Measurements from ENCODE around the gene RIC3.

Gene RIC3

DNA sequence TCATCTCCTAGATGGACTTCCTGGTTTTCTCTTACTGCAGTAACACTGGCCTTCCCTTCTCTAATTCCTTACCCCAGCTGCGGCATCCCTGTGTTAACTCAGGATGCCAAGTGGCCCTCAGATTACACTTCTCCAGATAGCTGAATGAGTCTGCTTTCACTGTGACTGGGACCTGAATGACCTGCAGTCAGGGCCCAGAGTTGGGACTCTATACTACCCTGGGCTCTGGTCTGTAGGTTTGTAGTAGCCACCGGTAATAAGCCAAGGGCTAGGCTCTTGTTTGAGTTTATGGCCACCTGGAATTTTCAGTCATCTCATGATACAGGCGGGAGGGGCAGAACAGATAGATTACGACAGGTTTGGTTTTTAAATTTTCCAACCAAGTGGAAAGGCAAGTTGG lies 63.7 kb downstream of the RIC3 start:
- DNase-seq: no peak

- no peak for DNase-seq
These were observed 64.9 kb downstream of the RIC3 start for GRCh38 chr11:8103909-8104308.

GRCh38 chr11:8102965-8103364 lies 65.9 kb downstream of the RIC3 start:
- no peak for DNase-seq

- no peak for DNase-seq
These were observed 66.4 kb downstream of the RIC3 start for GRCh38 chr11:8102296-8102915.

GRCh38 chr11:8101421-8101820 lies 67.4 kb downstream of the RIC3 start:
- no peak for DNase-seq

- DNase-seq: no peak
These were observed 68.2 kb downstream of the RIC3 start for GRCh38 chr11:8100605-8101004.

- DNase-seq: no peak
These were observed 68.7 kb downstream of the RIC3 start for GRCh38 chr11:8100158-8100557.

GRCh38 chr11:8099291-8099899 lies 69.4 kb downstream of the RIC3 start:
- no peak for DNase-seq

DNA sequence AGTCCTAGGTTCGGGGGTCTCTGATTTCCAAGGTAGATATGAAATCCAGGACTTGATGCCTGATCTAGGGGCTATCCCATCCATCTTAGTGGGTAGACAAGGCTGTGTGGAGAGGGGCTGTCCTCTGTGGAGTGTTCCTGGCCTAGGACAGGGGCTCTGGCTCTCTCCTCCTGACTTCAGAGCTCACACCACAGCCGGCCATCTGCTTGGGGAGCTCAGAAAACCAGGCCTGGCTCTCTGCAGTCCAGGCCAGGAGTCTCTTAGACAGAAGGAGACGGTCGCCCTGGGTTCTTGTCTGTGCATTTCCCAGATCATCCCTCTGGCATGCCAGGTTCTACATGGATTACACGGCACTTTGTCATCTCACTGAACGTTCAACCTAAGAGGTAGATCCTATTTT lies 69.9 kb downstream of the RIC3 start:
- no peak for DNase-seq

DNA sequence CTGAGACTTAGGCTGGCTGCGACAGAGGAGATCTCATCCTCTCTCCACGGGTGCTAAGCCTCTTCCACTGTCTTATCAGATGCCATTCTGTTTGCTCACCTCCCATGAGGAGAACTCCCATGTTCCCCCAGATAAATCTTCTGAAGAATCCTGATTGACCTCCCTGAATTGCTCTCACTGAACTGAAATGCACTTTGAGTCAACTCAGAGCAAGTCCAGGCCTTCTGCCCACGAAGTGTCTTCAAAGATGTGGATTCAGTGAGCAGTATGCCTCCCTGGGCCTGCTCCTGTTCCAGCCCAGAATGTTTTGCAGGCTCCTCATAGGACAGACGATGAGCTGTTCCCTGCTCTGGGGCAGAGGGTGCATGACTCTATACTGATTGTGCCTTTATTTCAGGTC lies 70.5 kb downstream of the RIC3 start:
- DNase-seq: no peak

GRCh38 chr11:8097926-8098325 lies 70.9 kb downstream of the RIC3 start:
- DNase-seq: no peak

- no peak for DNase-seq
These were observed 71.4 kb downstream of the RIC3 start for GRCh38 chr11:8097468-8097867.

DNA sequence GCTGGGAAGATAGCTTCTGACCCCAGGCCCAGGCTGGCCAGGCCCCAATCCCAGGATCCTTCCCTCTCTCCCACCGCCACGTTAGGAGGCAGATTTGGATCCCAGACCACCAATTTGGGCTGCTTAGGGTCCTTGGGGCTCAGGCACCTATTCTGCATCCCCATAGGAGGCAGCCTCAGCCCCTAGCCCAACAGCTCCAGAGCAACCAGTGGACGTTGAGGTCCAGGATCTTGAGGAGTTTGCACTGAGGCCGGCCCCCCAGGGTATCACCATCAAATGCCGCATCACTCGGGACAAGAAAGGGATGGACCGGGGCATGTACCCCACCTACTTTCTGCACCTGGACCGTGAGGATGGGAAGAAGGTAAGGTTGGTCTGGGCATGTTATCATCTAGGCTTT lies 71.8 kb downstream of the RIC3 start:
- DNase-seq: no peak

GRCh38 chr11:8096575-8096974 lies 72.2 kb downstream of the RIC3 start:
- DNase-seq: no peak

DNA sequence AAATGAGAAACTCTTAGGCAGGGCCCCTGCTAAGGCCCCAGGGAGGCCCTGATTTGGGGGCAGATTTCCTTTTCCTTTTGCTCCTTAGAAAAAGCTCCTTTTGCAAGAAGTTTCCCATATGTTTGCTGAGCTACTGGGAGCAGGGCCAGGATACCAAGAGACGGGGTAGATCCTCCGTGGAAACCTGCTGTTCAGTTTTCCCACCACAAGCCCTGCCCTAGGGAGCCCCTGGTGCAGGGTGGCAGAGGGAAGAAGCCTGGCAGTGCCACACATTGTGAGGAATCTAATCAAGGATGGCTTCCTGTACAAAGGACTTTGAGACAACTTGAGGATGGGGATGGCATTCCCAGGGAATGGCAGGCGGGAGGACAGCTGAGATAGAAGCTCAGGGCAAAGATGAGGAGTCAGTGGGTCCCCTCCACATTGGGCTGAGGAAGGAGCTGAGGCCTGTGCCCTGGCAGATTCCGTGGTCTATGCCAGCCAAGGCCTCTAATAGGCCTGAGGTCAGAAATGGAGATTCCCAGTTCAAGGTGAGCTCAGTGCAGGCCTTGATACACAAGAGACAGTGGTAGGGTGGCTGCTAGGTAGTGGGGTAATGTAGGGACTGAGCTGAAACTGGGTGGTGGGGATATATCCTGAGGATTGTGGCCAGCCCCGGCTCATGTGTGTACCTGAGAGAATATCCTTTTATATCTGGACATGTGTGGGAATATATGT lies 72.9 kb downstream of the RIC3 start:
- no peak for DNase-seq

DNA sequence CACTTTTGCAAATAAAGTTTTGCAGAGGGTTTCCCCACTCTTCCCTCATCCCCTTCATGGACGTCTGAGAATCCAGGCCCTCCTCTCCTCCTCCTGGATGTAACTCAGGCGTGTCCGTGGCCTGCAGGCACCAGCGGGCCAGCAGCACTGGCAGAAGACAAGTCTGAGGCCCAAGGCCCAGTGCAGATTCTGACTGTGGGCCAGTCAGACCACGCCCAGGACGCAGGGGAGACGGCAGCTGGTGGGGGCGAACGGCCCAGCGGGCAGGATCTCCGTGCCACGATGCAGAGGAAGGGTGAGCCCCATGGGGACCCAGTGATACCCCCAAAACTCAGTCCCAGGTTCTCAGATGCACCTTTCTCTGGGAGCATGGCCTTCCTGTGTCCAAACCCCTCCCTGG lies 73.5 kb downstream of the RIC3 start:
- no peak for DNase-seq

GRCh38 chr11:8094656-8095055 lies 74.2 kb downstream of the RIC3 start:
- DNase-seq: no peak

DNA sequence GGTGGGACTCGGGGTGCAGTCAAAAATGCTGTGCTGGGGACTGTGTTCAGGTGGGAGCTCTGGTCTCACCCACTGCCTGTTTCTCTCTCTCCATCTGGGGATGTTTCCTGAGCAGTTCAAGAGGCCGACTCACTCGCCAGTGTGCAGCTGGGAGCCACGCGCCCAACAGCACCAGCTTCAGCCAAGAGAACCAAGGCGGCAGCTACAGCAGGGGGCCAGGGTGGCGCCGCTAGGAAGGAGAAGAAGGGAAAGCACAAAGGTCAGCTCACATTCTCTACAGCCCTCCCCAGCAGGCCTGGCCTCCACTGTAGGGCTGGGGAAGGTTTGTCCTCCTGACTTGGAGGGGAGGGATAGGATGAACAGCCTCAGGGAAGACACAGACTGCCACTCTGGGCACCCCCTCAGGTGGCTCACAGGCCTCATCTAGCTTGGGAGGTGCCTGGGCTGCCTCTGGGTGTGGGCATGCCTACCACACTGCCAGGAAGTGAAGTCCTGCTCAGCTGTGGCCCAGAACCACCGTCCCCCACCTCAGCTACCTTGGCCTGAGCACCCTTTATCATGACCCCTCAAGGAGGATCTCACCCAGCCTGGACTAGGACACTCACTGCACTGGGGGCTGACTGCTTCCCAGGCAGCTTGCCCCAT lies 74.8 kb downstream of the RIC3 start:
- DNase-seq: no peak

- DNase-seq: no peak
These were observed 76.0 kb downstream of the RIC3 start for GRCh38 chr11:8092587-8093424.

DNA sequence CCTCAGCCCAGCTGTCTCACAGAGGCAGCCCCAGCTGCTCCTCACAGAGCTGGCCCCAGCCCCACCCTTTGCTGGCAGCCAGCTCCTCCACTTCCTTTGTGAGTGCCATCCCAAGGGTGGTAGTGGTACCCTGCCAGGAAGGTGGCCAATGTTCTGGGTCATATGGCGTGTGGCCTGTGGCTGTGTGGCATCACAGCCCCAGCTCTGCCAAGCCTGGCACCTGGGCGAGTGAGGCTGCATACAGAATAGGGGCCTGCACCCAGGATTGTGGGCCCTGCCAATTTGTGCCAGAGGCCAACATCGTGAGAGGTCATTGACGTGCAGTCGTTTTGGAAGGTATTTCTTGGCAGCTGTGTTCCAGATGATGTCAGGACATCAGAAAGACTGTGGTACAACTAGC lies 77.1 kb downstream of the RIC3 start:
- DNase-seq: no peak

- no peak for DNase-seq
These were observed 78.1 kb downstream of the RIC3 start for GRCh38 chr11:8090756-8091155.

DNA sequence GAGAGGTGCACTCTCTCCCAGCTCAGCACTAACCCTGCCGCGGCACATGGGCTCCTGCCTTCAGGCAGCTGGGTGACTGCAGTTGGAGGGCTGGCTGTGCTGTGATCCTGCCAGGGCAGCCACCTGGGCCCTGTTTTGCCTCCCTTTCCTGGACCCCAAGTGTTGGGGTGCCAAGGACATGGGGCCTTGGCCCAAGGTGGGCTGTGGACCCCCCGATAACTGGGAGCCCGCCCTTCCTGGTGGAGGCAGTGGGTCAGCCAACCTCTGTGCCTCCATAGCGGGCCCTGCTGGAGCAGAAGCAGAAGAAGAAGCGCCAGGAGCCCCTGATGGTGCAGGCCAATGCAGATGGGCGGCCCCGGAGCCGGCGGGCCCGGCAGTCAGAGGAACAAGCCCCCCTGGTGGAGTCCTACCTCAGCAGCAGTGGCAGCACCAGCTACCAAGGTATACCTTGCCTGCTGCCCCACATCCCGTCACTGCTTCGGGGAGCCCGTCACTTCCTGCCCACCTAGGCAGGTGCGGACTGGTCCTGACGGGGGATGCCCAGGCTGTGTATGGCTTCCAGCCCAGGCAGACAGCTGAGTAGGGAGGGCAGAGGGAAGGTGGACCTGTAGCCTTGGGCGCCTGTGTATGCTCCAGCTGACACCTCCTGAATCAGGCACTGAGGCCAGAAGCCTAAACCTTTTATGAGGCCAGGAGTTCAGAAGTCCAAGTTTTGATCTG lies 78.9 kb downstream of the RIC3 start:
- DNase-seq: no peak

All from right kidney (tissue), 1 donor.